Testis (tissue), 3 donors: ENCODE measurements around the gene DOK3. TPM values are rescaled to one million over a fixed set of nuclear protein-coding genes. Genes with fewer than 3 reads are reported as not detected.

ENCODE experiments used
- DNase-seq: peaks from one replicate; pipeline ENCODE4 v3.0.0-alpha.2; 2019
- H3K27ac ChIP-seq, 2 donors: fragments of 200-600 bp; sonication (generic); one replicate each; pipeline ENCODE4 v1.5.1; 2019
- H3K27me3 ChIP-seq: fragments of 200-600 bp; sonication (generic); one replicate; pipeline ENCODE4 v1.5.1; 2019
- H3K36me3 ChIP-seq: fragments of 200-600 bp; sonication (generic); one replicate; pipeline ENCODE4 v1.5.1; 2017; ENCODE audit warnings: low read depth; ENCODE audit errors: missing control alignments
- H3K4me1 ChIP-seq: fragments of 200-600 bp; sonication (generic); one replicate; pipeline ENCODE4 v1.5.1; 2019
- H3K4me3 ChIP-seq, 2 donors: fragments of 200-600 bp; sonication (generic); one replicate each; pipeline ENCODE4 v1.5.1; 2017 to 2019
- H3K9me3 ChIP-seq: fragments of 200-600 bp; sonication (generic); one replicate; pipeline ENCODE4 v1.5.1; 2017
- CTCF ChIP-seq, 3 experiments: fragments of 450-650 bp in 2 of 3; fragments of 200-600 bp in 1 of 3; sonication (generic) in 1 of 3; IDR thresholded peaks; one replicate each; pipeline ENCODE4 v1.5.1; 2016 to 2019; ENCODE audit warnings: antibody characterized with exemption in 3 of 3, mild to moderate bottlenecking in 2 of 3, moderate library complexity in 1 of 3
- POLR2A ChIP-seq: fragments of 450-650 bp; IDR thresholded peaks from one replicate; pipeline ENCODE4 v1.6.1; 2017; ENCODE audit warnings: antibody characterized with exemption, mild to moderate bottlenecking, moderate library complexity
- WGBS, 2 donors: methylation state at CpG; one replicate each; pipeline ENCODE4 v1.1.5; 2018; 5-methylcytosine and 5-hydroxymethylcytosine counted together
- intact Hi-C: fragments of 100-400 bp; cut with DNase I; formaldehyde crosslinking; loops from one replicate; pipeline ENCODE4 v1.15.1; 2023; ENCODE audit warnings: low total_unique reads
- polyA plus RNA-seq: library from polyadenylated mRNA; stranded (reverse); fragments of 350-450 nt; fragmentation: Illumina TruSeq; extraction: RNeasy Lipid Tissue Mini Kit (QIAGEN cat#74804); gene quantifications from one replicate; pipeline ENCODE4 v1.2.3, GENCODE V29; 2014; ENCODE audit warnings: low read depth, low replicate concordance; ENCODE audit not compliant: insufficient read depth
- total RNA-seq, 2 donors: library from RNA; depleted of rRNA; stranded (reverse); fragments of >200 nt; gene quantifications; one replicate each; pipeline ENCODE4 v1.2.3, GENCODE V29; 2016

Gene DOK3
- total and polyA plus RNA-seq, 3 donors from 2014 or later: 10.4 to 18.7 (median 10.7) TPM

- Histone ChIP-seq H3K27ac (no peak overlapping the region), H3K36me3 (no peaks in the 10 kb centered on the region), H3K4me3 (no peak overlapping the region), H3K4me1 (peaks cover 16% of the 10 kb centered on the region), H3K9me3 (no peaks in the 10 kb centered on the region), H3K27me3 (no peaks in the 10 kb centered on the region)
- TF ChIP-seq CTCF (IDR thresholded peaks at IDR 0.05) (no peak), POLR2A (no peak)
- intact Hi-C loops: no loop called here
- WGBS, 2 donors: 62 to 68% methylated on average over 4 of the region's 4 CpGs
- DNase-seq: no peak
Measured at GRCh38 chr5:177526191-177526590, 16.6 kb upstream of the DOK3 start.

- no peak for TF ChIP-seq CTCF (IDR thresholded peaks at IDR 0.05)
- TF ChIP-seq POLR2A: no peak
- Histone ChIP-seq H3K36me3 (no peaks in the 10 kb centered on the region), H3K27ac (no peak overlapping the region), H3K9me3 (no peaks in the 10 kb centered on the region), H3K4me3 (no peak overlapping the region), H3K4me1 (peaks cover 16% of the 10 kb centered on the region), H3K27me3 (no peaks in the 10 kb centered on the region)
- 79 to 83% methylated on average over 7 to 10 of the region's 10 CpGs for WGBS, 2 donors
- intact Hi-C loops: no loop called here
- no peak for DNase-seq
Measured at GRCh38 chr5:177524941-177525655, 15.5 kb upstream of the DOK3 start.

- TF ChIP-seq CTCF (IDR thresholded peaks at IDR 0.05): no peak
- no peak for TF ChIP-seq POLR2A
- 77 to 93% methylated on average over 2 to 12 of the region's 12 CpGs for WGBS, 2 donors
- no peak for DNase-seq
- Histone ChIP-seq H3K4me3 (no peak overlapping the region), H3K4me1 (peaks cover 12% of the 10 kb centered on the region), H3K9me3 (no peaks in the 10 kb centered on the region), H3K27me3 (no peaks in the 10 kb centered on the region), H3K27ac (no peak overlapping the region), H3K36me3 (no peaks in the 10 kb centered on the region)
- intact Hi-C loops: no loop called here
Measured at GRCh38 chr5:177524539-177524900, 14.9 kb upstream of the DOK3 start.

- WGBS, 2 donors: 58 to 74% methylated on average over 7 to 18 of the region's 19 CpGs
- H3K4me3 ChIP-seq: no peak overlapping the region
- peaks cover 8% of the 10 kb centered on the region for H3K4me1 ChIP-seq
- no peaks in the 10 kb centered on the region for H3K27me3 ChIP-seq
- intact Hi-C loops: no loop called here
- H3K36me3 ChIP-seq: no peaks in the 10 kb centered on the region
- no peak overlapping the region for H3K27ac ChIP-seq
- H3K9me3 ChIP-seq: no peaks in the 10 kb centered on the region
- no peak for DNase-seq
- no peak for TF ChIP-seq POLR2A
- no peak for TF ChIP-seq CTCF (IDR thresholded peaks at IDR 0.05)
Measured at GRCh38 chr5:177523711-177524538, 14.3 kb upstream of the DOK3 start.
